ENCODE data around the gene SPIRE1. TPM values are rescaled to one million over a fixed set of nuclear protein-coding genes. Genes with fewer than 3 reads are reported as not detected.

Gene SPIRE1
- total RNA-seq = 27.4 and 47.4 TPM in 2 replicates

DNA sequence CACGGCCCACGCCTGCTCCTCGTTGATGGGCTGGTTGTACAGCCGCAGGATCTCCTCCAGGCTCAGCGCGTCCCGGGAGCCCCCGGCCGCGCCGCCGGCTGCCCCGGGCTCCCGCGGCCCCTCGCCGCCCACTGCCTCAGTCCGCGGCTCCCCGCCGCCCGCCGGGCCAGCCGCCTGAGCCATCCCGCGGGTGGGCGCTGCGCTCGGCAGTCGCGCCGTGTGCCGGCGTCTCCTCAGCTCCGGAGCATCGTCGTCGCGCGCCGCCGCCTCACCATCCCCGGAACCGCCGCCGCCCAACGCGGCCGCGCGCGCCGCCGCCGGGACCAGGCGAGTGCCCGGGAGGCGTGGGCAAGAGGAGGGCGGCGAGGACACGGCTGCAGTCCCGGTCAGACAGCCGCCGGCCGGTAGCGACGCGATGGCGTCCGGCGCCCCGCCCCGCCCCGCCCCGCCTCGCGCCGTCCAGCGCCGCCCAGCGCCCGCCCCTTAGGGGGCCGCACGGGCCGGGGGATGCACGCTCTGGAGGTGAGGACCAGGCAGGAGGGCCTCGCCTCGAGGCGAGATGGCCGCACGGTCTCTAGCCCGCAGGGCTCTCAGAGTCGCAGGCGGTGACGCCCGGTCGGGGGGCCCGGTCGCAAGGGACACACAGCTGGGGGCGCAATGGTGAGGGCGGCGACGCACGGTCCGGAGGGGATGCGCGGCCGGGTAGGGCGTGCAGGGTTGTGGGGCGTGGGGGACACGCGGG, at the start of gene SPIRE1:
SPIRE1 (minus strand) TSS at position 424 of the 742 bp plus-strand sequence; CDS start at position 183, 241 bp downstream.

GRCh38 chr18:12702221-12703095, 44.6 kb upstream of the SPIRE1 start, which contains the start of the genes CEP76 and PSMG2:
CEP76 (minus strand) TSS chr18:12702723; CDS start chr18:12702548, 175 bp downstream.
PSMG2 (plus strand) TSS chr18:12703042; CDS start chr18:12703108, 66 bp downstream.

Other genes with a start within 250 kb of the SPIRE1 start
- gene CEP76, start 44.6 kb upstream of the SPIRE1 start, total RNA-seq = 7.2 and 8.8 TPM in 2 replicates
- gene PSMG2, start 44.9 kb upstream of the SPIRE1 start, total RNA-seq = 35.8 and 41.8 TPM in 2 replicates
- 18.6 and 22.7 TPM in 2 replicates for gene PTPN2, start 226.1 kb upstream of the SPIRE1 start, total RNA-seq

Measured in smooth muscle cell of the pulmonary artery (primary cell).